IMR-90 (cell line): ENCODE data around the gene KDM5A. TPM values are rescaled to one million over a fixed set of nuclear protein-coding genes. Genes with fewer than 3 reads are reported as not detected.
"Not testable (repeated sequence)": the region's sequence is repeated elsewhere in the genome, so short reads cannot be mapped to it uniquely, and the experiment has no call there.

Experiments used
- ATAC-seq: fragments of 200-7000 bp; cut with Tn5 transposase; 2 replicates; pipeline ENCODE4 v1.9.1; 2020; ENCODE audit warnings: low read depth, mild to moderate bottlenecking, moderate library complexity
- BruUV-seq: library from RNA; stranded (reverse); fragments of 400-500 nt; replicated peaks from 2 replicates; lab custom pipeline; 2021; lab: Mats Ljungman, UMichigan
- CTCF ChIA-PET: fragments of 300-600 bp; formaldehyde crosslinking; extraction: SDS; loops from one replicate; lab custom pipeline; 2021; ENCODE audit warnings: antibody characterized with exemption; lab: Yijun Ruan, JAX
- POLR2A ChIA-PET: fragments of 300-600 bp; sonication (Branson Sonifier 250); formaldehyde crosslinking; loops from one replicate; lab custom pipeline; 2022; ENCODE audit warnings: antibody characterized with exemption; ENCODE audit not compliant: unreplicated experiment; lab: Charles Lee
- DNase-seq: peaks from one replicate; pipeline ENCODE4 v3.0.0; 2013
- H2AFZ ChIP-seq: replicated peaks from 2 replicates; pipeline ENCODE3; 2013; ENCODE audit warnings: low read length, mild to moderate bottlenecking; ENCODE audit not compliant: poor library complexity
- H2AK5ac ChIP-seq: 2 replicates; pipeline ENCODE4 v1.6.1; 2013; ENCODE audit warnings: low read depth, low read length, inconsistent platforms
- H2AK9ac ChIP-seq: replicated peaks from 2 replicates; pipeline ENCODE3; 2013; ENCODE audit warnings: mild to moderate bottlenecking, low read depth, low read length, moderate library complexity; ENCODE audit not compliant: poor library complexity
- H2BK120ac ChIP-seq: 2 replicates; pipeline ENCODE4 v1.6.1; 2013; ENCODE audit warnings: low read depth, low read length, inconsistent platforms
- H2BK15ac ChIP-seq: 3 replicates; pipeline ENCODE4 v1.6.1; 2013; ENCODE audit warnings: low read depth, low read length, inconsistent platforms
- H2BK20ac ChIP-seq: 2 replicates; pipeline ENCODE4 v1.6.1; 2013; ENCODE audit warnings: low read depth, mild to moderate bottlenecking, inconsistent platforms, low read length, moderate library complexity
- H2BK5ac ChIP-seq: 2 replicates; pipeline ENCODE4 v1.6.1; 2013; ENCODE audit warnings: mild to moderate bottlenecking, low read depth, low read length, inconsistent platforms; ENCODE audit not compliant: poor library complexity, severe bottlenecking
- H3K14ac ChIP-seq: replicated peaks from 2 replicates; pipeline ENCODE4 v1.6.1; 2013; ENCODE audit warnings: low read depth, low read length, inconsistent platforms
- H3K18ac ChIP-seq: 2 replicates; pipeline ENCODE4 v1.6.1; 2013; ENCODE audit warnings: low read depth, low read length, control low read depth
- H3K23ac ChIP-seq: 2 replicates; pipeline ENCODE4 v1.6.1; 2013; ENCODE audit warnings: low read depth, low read length, inconsistent platforms
- H3K27ac ChIP-seq: 2 replicates; pipeline ENCODE4 v1.5.1; 2013; ENCODE audit warnings: mild to moderate bottlenecking, control low read depth, low read length; ENCODE audit not compliant: insufficient read depth
- H3K27me3 ChIP-seq: 2 replicates; pipeline ENCODE4 v1.6.1; 2013; ENCODE audit warnings: low read length; ENCODE audit not compliant: control insufficient read depth, insufficient read depth
- H3K36me3 ChIP-seq: 2 replicates; pipeline ENCODE4 v1.6.1; 2013; ENCODE audit warnings: low read length, mixed read lengths; ENCODE audit not compliant: control insufficient read depth, insufficient read depth
- H3K4ac ChIP-seq: 2 replicates; pipeline ENCODE4 v1.6.1; 2013; ENCODE audit warnings: low read depth, low read length, inconsistent platforms
- H3K4me1 ChIP-seq: 2 replicates; pipeline ENCODE4 v1.6.1; 2013; ENCODE audit warnings: low read length, mixed read lengths; ENCODE audit not compliant: control insufficient read depth, insufficient read depth
- H3K4me2 ChIP-seq: 2 replicates; pipeline ENCODE4 v1.6.1; 2013; ENCODE audit warnings: low read depth, mild to moderate bottlenecking, control low read depth, low read length, moderate library complexity
- H3K4me3 ChIP-seq: 2 replicates; pipeline ENCODE4 v1.5.1; 2013; ENCODE audit warnings: low read depth, mild to moderate bottlenecking, control low read depth, low read length, moderate library complexity; ENCODE audit not compliant: insufficient read depth
- H3K56ac ChIP-seq: 2 replicates; pipeline ENCODE4 v1.6.1; 2013; ENCODE audit warnings: low read length, inconsistent platforms; ENCODE audit not compliant: insufficient read depth; ENCODE audit errors: extremely low read depth
- H3K79me1 ChIP-seq, 2 experiments: 2 replicates each; pipeline ENCODE4 v1.6.1; 2013; ENCODE audit warnings: low read length in 2 of 2, inconsistent platforms in 1 of 2, low read depth in 1 of 2
- H3K9ac ChIP-seq: 2 replicates; pipeline ENCODE4 v1.6.1; 2013; ENCODE audit warnings: low read depth, low read length, control low read depth
- H3K9me1 ChIP-seq: 2 replicates; pipeline ENCODE4 v1.6.1; 2013; ENCODE audit warnings: low read length, inconsistent platforms; ENCODE audit not compliant: insufficient read depth
- H3K9me3 ChIP-seq: 2 replicates; pipeline ENCODE4 v1.6.1; 2013; ENCODE audit warnings: low read length; ENCODE audit not compliant: control insufficient read depth, insufficient read depth
- H4K20me1 ChIP-seq: 2 replicates; pipeline ENCODE4 v1.6.1; 2013; ENCODE audit warnings: low read length, inconsistent platforms; ENCODE audit not compliant: insufficient read depth
- H4K5ac ChIP-seq: 2 replicates; pipeline ENCODE4 v1.6.1; 2013; ENCODE audit warnings: mild to moderate bottlenecking, low read depth, low read length, control low read depth
- H4K8ac ChIP-seq, 2 experiments: 2 replicates each; pipeline ENCODE4 v1.6.1; 2013; ENCODE audit warnings: low read depth in 2 of 2, low read length in 2 of 2, control low read depth in 1 of 2, inconsistent platforms in 1 of 2
- H4K91ac ChIP-seq: 2 replicates; pipeline ENCODE4 v1.6.1; 2013; ENCODE audit warnings: low read depth, low read length, inconsistent platforms; ENCODE audit not compliant: insufficient read depth
- WGBS, 2 experiments: methylation state at CpG; one replicate each; pipeline versions ENCODE4 v1.1.5 to v1.1.7; 2013; ENCODE audit warnings: missing lambda C conversion rate in 2 of 2; ENCODE audit not compliant: insufficient read length in 1 of 2; ENCODE audit errors: extremely low coverage in 2 of 2; 5-methylcytosine and 5-hydroxymethylcytosine counted together
- dilution Hi-C: fragments of 300-500 bp; cut with HindIII; formaldehyde crosslinking; loops from one replicate; pipeline ENCODE4 v1.14.3; 2018; ENCODE audit warnings: low sequenced_read_pairs; ENCODE audit not compliant: unreplicated experiment
- in situ Hi-C: fragments of 300-500 bp; cut with MboI; formaldehyde crosslinking; loops from 3 replicates; pipeline ENCODE4 v1.14.3; 2019; ENCODE audit warnings: low sequenced_read_pairs, inconsistent platforms, mixed read lengths
- intact Hi-C: fragments of 100-400 bp; cut with micrococcal nuclease; formaldehyde crosslinking; loops from 2 replicates; pipeline ENCODE4 v1.10.0; 2022
- polyA plus RNA-seq, 3 experiments: library from polyadenylated mRNA; depleted of rRNA; stranded (reverse); fragments of >200 nt; gene quantifications; 2 replicates each; pipeline ENCODE4 v1.2.3, GENCODE V29; 2012; ENCODE audit warnings: low replicate concordance in 1 of 3
- total RNA-seq: library from RNA; depleted of rRNA; stranded (reverse); fragments of >200 nt; gene quantifications from 2 replicates; pipeline ENCODE4 v1.2.3, GENCODE V29; 2012

Gene KDM5A
- total and polyA plus RNA-seq, 2 of the 4 experiments (the other 2 are of a cell fraction), result 7.9 to 95.9 TPM

- DNase-seq, ATAC-seq, H3K9ac ChIP-seq, H4K91ac ChIP-seq, H3K14ac ChIP-seq, H2BK15ac ChIP-seq, H3K9me1 ChIP-seq, H3K4me3 ChIP-seq, BruUV-seq, H4K20me1 ChIP-seq, H2BK5ac ChIP-seq, H2AK9ac ChIP-seq, H3K18ac ChIP-seq, H4K5ac ChIP-seq, H3K9me3 ChIP-seq, CTCF ChIA-PET, intact Hi-C loops, POLR2A ChIA-PET, H3K4me2 ChIP-seq, H4K8ac ChIP-seq, H3K4me1 ChIP-seq, H3K4ac ChIP-seq, H2AFZ ChIP-seq, H2BK120ac ChIP-seq, H3K56ac ChIP-seq, H3K27me3 ChIP-seq, H3K23ac ChIP-seq, H2BK20ac ChIP-seq, dilution Hi-C loops, in situ Hi-C loops, H3K27ac ChIP-seq, H2AK5ac ChIP-seq: not testable (repeated sequence)
- WGBS, 2 experiments, result no CpG with 5 or more reads among the region's 1 CpG
- Histone ChIP-seq H3K36me3 (peaks cover 15% of the 10 kb centered on the region), H3K79me1 (peaks cover 11 to 19% of the 10 kb centered on the region in 2 experiments; a peak in 3 of 4 replicates)
Observed at GRCh38 chr12:300166-300565, 89.0 kb downstream of the KDM5A start.

- H3K23ac ChIP-seq, CTCF ChIA-PET, H2AFZ ChIP-seq, H3K9ac ChIP-seq, H3K27me3 ChIP-seq, H4K20me1 ChIP-seq, H2BK120ac ChIP-seq, H4K5ac ChIP-seq, H2AK5ac ChIP-seq, H3K9me1 ChIP-seq, H4K8ac ChIP-seq, ATAC-seq, H3K9me3 ChIP-seq, H3K56ac ChIP-seq, H3K4ac ChIP-seq, POLR2A ChIA-PET, H2BK5ac ChIP-seq, DNase-seq, H3K14ac ChIP-seq, H3K4me1 ChIP-seq, dilution Hi-C loops, H2BK20ac ChIP-seq, H2BK15ac ChIP-seq, H3K27ac ChIP-seq, H2AK9ac ChIP-seq, intact Hi-C loops, H3K4me2 ChIP-seq, in situ Hi-C loops, H4K91ac ChIP-seq, H3K18ac ChIP-seq, H3K4me3 ChIP-seq, BruUV-seq: not testable (repeated sequence)
- Histone ChIP-seq H3K36me3 (peaks cover 18% of the 10 kb centered on the region), H3K79me1 (peaks cover 12 to 14% of the 10 kb centered on the region in 2 experiments; a peak in 3 of 4 replicates)
- WGBS, 2 experiments, result no CpG with 5 or more reads among the region's 5 CpGs
Observed at GRCh38 chr12:299511-299910, 89.6 kb downstream of the KDM5A start.
